Muscle of arm (tissue), 12 donors: ENCODE results near the gene TBC1D9B. TPM values are rescaled to one million over a fixed set of nuclear protein-coding genes. Genes with fewer than 3 reads are reported as not detected.

Experiments used
- polyA plus RNA-seq, 12 donors: library from polyadenylated mRNA; unstranded; fragments of 120-200 nt; gene quantifications; one replicate each; pipeline ENCODE4 v1.2.1, GENCODE V29; 2013; ENCODE audit not compliant: insufficient read length in 12 of 12

TBC1D9B gene
- polyA plus RNA-seq, 12 donors, result 43.7 to 118 (median 48.7) TPM; not detected in 1

Other genes with a start within 250 kb of the TBC1D9B start
- under 1 TPM in 6 of 12 donors, not detected in 6; 0.22 to 0.84 (median 0.58) TPM for gene CBY3, start 226.9 kb downstream of the TBC1D9B start, polyA plus RNA-seq
- 100 to 1,000 TPM in 11 of 12 donors, not detected in 1; 208 to 312 (median 283) TPM for gene CANX, start 208.9 kb downstream of the TBC1D9B start, polyA plus RNA-seq
- gene MAML1, start 175.1 kb downstream of the TBC1D9B start, polyA plus RNA-seq, result 10 to 100 TPM in 11 of 12 donors, not detected in 1; 22.9 to 76.4 (median 26.9) TPM
- 1 to 10 TPM in 9 of 12 donors, under 1 TPM in 1, not detected in 2; 0.99 to 3.3 (median 1.7) TPM for gene LTC4S, start 113.9 kb downstream of the TBC1D9B start, polyA plus RNA-seq
- gene MGAT4B, start 101.0 kb downstream of the TBC1D9B start, polyA plus RNA-seq, result 10 to 100 TPM in 11 of 12 donors, not detected in 1; 61.1 to 79.4 (median 67.0) TPM
- gene SQSTM1, start 87.0 kb downstream of the TBC1D9B start, polyA plus RNA-seq, result 10 to 100 TPM in 11 of 12 donors, not detected in 1; 48.6 to 74.6 (median 57.9) TPM
- 10 to 100 TPM in 11 of 12 donors, not detected in 1; 11.6 to 31.1 (median 15.3) TPM for gene MRNIP, start 49.1 kb downstream of the TBC1D9B start, polyA plus RNA-seq
- 10 to 100 TPM in 11 of 12 donors, not detected in 1; 26.0 to 63.6 (median 44.7) TPM for gene RNF130, start 163.9 kb upstream of the TBC1D9B start, polyA plus RNA-seq